ENCODE data around the gene PPY. TPM values are rescaled to one million over a fixed set of nuclear protein-coding genes. Genes with fewer than 3 reads are reported as not detected.

Gene PPY
- total RNA-seq, 1 donor from 2014 or later, result not detected

DNA sequence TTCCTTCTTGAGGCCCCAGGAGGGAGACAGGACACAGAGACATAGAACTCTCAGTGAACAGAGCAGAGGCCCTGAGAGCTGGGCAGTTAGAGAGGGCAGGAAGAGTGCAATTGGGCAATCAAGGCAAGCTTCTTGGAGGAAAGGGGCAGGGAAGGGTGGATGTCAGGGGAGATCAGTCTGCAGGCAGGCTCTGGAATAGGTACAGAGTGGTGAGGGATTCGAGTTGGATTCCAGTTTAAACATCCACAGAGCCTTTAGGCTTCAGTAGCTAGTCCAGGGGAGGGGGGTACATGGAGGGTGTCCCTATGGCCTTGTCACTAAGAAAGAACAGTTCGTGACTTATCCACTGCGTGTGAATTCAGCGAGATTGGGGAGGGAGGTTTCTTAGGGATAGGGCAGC, 9.5 kb upstream of the PPY start:
- H3K36me3 Mint-ChIP-seq (ENCODE audit: insufficient read depth), result no peaks in the 10 kb centered on the region
- no peak overlapping the region for H3K27ac Mint-ChIP-seq
- no peak for DNase-seq (ENCODE audit: low spot score, unreplicated experiment)
- peaks cover 78% of the 10 kb centered on the region for H3K27me3 Mint-ChIP-seq
- peaks cover 3% of the 10 kb centered on the region for H3K4me1 Mint-ChIP-seq (ENCODE audit: low read depth)
- TF ChIP-seq, protein P1, sequence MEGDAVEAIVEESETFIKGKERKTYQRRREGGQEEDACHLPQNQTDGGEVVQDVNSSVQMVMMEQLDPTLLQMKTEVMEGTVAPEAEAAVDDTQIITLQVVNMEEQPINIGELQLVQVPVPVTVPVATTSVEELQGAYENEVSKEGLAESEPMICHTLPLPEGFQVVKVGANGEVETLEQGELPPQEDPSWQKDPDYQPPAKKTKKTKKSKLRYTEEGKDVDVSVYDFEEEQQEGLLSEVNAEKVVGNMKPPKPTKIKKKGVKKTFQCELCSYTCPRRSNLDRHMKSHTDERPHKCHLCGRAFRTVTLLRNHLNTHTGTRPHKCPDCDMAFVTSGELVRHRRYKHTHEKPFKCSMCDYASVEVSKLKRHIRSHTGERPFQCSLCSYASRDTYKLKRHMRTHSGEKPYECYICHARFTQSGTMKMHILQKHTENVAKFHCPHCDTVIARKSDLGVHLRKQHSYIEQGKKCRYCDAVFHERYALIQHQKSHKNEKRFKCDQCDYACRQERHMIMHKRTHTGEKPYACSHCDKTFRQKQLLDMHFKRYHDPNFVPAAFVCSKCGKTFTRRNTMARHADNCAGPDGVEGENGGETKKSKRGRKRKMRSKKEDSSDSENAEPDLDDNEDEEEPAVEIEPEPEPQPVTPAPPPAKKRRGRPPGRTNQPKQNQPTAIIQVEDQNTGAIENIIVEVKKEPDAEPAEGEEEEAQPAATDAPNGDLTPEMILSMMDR (IDR thresholded peaks at IDR 0.05; ENCODE audit: unreplicated experiment), result no peak
- no peaks in the 10 kb centered on the region for H3K9me3 Mint-ChIP-seq (ENCODE audit: low read depth)
- H3K4me3 Mint-ChIP-seq (ENCODE audit: low read depth), result peak overlapping the region; percentile 12

DNA sequence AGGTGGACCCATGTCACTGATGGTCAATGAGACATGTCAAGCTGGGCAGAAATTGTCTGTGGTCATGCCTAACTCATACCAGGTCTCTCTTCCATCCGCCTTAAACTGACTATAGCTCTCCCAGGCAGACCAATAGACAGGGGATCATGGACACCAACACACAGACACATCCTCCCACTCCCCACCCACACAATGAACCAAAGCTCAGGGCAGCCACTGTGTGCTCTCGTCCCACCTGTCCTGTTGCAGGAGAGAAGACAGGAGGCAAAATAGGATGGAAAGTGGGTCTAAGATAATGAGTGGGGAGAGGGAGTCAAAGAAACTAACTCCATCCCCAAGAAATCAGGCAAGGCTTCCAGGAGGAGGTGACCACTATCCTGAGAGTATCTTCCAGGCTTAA, 8.3 kb upstream of the PPY start:
- Mint-ChIP-seq H3K4me3 (ENCODE audit: low read depth) (no peak overlapping the region), H3K36me3 (ENCODE audit: insufficient read depth) (no peaks in the 10 kb centered on the region), H3K27me3 (peaks cover 77% of the 10 kb centered on the region), H3K4me1 (ENCODE audit: low read depth) (peaks cover 3% of the 10 kb centered on the region), H3K27ac (no peak overlapping the region), H3K9me3 (ENCODE audit: low read depth) (no peaks in the 10 kb centered on the region)
- no peak for DNase-seq (ENCODE audit: low spot score, unreplicated experiment)
- TF ChIP-seq, protein P1 (IDR thresholded peaks at IDR 0.05; ENCODE audit: unreplicated experiment), result no peak

DNA sequence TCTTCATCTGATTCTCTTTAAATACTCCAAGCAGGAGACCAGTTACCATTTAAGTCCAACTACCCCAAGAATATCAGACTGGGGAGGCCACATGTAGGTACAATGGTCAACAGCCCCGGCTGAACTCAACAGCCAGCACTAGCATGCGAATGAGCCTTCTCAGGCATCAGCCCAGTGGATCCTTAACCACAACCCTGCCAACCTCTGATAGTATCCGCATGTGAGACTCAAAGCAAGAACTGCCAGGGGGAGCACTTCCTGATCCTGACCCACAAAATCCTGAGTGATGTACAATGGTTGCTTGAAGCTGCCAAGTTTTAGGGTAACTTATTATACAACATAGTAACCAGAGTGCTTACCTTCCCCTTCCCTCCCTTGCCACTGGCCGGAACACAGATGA, 7.5 kb upstream of the PPY start:
- H3K4me3 Mint-ChIP-seq (ENCODE audit: low read depth), result no peak overlapping the region
- peaks cover 78% of the 10 kb centered on the region for H3K27me3 Mint-ChIP-seq
- no peak for DNase-seq (ENCODE audit: low spot score, unreplicated experiment)
- no peak overlapping the region for H3K27ac Mint-ChIP-seq
- H3K9me3 Mint-ChIP-seq (ENCODE audit: low read depth), result no peaks in the 10 kb centered on the region
- peaks cover 3% of the 10 kb centered on the region for H3K4me1 Mint-ChIP-seq (ENCODE audit: low read depth)
- TF ChIP-seq, protein P1 (IDR thresholded peaks at IDR 0.05; ENCODE audit: unreplicated experiment), result no peak
- H3K36me3 Mint-ChIP-seq (ENCODE audit: insufficient read depth), result no peaks in the 10 kb centered on the region

DNA sequence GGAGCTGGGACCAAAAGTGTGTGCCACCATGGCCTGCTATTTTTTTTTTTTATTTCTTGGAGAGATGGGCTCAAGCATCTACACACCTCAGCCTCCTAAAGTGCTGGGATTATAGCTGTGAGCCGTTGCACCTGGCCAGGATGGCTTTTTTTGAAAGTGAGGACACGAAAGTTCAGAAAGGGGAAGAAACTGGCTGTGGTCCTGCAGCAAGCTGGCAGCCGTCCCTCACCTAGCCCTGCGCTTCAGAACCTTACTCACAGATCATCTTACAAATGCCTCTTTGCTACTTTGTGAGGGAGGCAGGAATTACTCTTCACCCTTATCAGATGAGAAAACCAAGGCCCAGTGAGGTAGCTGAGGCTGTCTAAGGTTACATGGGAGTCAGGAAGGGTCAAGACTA, 4.5 kb upstream of the PPY start:
- no peak overlapping the region for H3K27ac Mint-ChIP-seq
- TF ChIP-seq, protein P1 (IDR thresholded peaks at IDR 0.05; ENCODE audit: unreplicated experiment), result no peak
- no peak for DNase-seq (ENCODE audit: low spot score, unreplicated experiment)
- H3K9me3 Mint-ChIP-seq (ENCODE audit: low read depth), result no peaks in the 10 kb centered on the region
- no peaks in the 10 kb centered on the region for H3K36me3 Mint-ChIP-seq (ENCODE audit: insufficient read depth)
- H3K4me3 Mint-ChIP-seq (ENCODE audit: low read depth), result no peak overlapping the region
- no peaks in the 10 kb centered on the region for H3K4me1 Mint-ChIP-seq (ENCODE audit: low read depth)
- peaks cover 67% of the 10 kb centered on the region for H3K27me3 Mint-ChIP-seq

DNA sequence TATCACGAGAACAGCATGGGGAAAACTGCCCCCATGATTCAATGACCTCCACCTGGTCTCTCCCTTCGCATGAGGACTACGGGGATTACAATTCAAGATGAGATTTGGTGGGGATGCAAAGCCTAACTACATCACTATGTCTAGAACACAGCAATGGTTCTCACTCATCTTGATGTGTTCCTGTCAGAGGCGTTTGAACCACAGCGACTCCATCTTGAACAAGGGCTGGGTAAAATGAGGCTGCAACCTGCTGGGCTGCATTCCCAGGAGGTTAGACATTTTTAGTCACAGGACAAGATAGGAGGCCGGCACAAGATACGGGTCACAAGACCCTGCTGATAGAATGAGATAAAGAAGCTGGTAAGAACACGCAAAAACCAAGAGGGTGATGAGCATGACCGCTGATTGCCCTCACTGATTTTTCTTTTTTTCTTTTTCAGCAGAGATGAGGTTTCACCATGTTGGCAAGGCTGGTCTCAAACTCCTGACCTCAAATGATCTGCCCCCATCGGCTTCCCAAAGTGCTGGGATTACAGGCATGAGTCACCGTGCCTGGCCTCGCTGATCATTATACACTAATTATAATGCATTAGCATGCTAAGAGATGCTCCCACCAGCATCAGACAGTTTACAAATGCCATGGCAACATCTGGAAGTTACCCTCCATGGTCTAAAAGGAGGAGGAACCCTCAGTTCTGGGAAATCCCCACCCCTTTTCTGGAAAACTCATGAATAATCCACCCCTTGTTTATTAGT, 3.0 kb upstream of the PPY start:
- H3K4me1 Mint-ChIP-seq (ENCODE audit: low read depth), result no peaks in the 10 kb centered on the region
- H3K36me3 Mint-ChIP-seq (ENCODE audit: insufficient read depth), result no peaks in the 10 kb centered on the region
- TF ChIP-seq, protein P1 (IDR thresholded peaks at IDR 0.05; ENCODE audit: unreplicated experiment), result no peak
- peaks cover 58% of the 10 kb centered on the region for H3K27me3 Mint-ChIP-seq
- no peak for DNase-seq (ENCODE audit: low spot score, unreplicated experiment)
- no peaks in the 10 kb centered on the region for H3K9me3 Mint-ChIP-seq (ENCODE audit: low read depth)
- H3K27ac Mint-ChIP-seq, result no peak overlapping the region
- H3K4me3 Mint-ChIP-seq (ENCODE audit: low read depth), result no peak overlapping the region

Measured in progenitor cell of endocrine pancreas (in vitro differentiated cells).